Measurements from ENCODE around the gene HHATL. TPM values are rescaled to one million over a fixed set of nuclear protein-coding genes. Genes with fewer than 3 reads are reported as not detected.
A peak's percentile ranks its signal among the peaks of the same experiment; 100 is the strongest.

Gene HHATL
- total RNA-seq, 1 donor from 2014 or later, result 0.73 TPM

DNA sequence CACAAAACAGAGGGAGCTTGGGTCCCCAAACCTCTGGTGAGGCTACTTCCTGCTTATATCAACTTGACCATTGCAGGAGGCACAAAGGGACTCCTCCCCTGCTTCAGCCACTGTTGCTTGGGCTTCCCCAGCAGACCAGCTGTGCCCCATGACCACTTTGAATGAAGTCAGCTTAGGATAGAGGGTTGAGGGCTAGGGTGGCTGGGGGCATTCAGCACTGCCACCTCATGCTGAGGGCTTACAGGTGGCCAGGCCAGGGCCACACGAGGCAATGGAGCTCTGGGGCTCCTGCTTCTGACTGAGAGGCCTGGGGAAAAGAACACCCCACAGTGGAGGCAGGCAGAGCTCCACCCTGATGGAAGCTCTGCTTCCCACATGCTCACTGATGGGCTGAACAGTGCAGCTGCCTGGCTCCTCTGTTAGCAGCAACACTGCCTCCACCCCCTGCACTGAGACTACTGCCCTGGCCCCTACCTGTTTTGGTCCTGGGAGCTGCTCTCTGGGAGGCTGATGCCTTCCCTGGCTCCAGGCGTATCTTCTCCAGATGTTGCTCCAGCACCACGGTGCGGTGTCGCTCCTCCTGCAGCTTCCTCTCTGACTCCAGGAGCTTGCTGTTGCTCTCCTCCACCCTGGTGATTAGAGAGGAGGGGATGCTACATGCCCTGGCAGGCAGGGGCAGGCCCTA lies 10.2 kb upstream of the HHATL start:
- DNase-seq (ENCODE audit: low spot score), result no peak

DNA sequence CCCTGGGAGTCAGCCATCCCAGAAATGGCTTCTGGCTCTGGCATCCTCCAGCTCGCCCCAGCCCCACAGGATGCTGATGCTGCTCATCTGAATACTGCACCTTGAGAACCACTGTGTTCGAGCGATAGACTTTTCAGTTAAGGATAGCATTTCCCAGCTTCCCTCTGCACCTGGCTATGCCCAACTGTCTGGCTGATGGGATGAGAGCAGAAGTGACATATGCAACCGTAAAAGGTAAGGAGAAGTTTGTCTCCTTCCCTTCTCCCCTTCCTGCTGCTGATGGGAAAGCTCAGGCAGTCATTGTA lies 9.7 kb upstream of the HHATL start:
- peak; percentile 26 for DNase-seq (ENCODE audit: low spot score)

DNA sequence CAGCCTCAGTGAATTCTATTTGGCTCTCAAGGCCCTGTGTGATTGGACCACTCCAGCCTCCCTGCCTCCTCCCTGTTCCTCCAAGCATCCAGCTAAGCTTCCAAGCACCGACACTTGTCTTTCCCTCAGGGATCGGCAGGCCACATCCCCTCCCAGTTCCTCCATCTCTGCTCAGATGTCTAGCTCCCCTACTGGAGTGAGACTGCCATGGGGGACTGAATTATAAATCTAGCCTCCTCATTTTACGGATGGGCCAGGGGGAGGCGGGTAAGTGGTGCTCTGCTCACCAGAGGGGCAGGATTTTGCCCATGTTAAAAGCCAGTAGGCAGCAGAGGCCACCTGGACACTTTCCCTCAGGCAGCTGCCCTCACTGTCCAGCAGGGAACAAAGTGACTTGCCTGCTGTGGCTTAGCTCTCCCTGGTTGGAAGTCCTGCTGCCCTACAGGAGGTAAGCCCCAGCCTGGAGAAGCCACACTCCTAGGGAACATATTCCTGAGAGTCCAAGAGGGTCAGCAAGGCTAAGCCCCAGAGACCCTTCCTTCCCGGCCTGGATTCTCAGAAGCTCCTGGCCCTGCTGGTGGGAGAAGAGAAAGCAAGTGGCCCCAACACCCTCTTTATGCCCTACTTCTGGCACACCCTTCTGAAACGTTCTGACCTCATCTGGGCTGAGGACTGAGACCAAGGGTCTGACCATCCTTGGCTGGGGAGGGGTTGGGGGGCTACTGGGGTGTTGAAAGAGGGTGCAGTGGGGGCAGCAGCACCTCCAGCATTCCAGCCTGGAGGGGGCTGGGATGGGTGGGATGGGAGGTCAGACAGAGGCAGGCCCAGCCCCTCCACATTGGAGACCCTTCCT lies 9.1 kb upstream of the HHATL start:
- no peak for DNase-seq (ENCODE audit: low spot score)

DNA sequence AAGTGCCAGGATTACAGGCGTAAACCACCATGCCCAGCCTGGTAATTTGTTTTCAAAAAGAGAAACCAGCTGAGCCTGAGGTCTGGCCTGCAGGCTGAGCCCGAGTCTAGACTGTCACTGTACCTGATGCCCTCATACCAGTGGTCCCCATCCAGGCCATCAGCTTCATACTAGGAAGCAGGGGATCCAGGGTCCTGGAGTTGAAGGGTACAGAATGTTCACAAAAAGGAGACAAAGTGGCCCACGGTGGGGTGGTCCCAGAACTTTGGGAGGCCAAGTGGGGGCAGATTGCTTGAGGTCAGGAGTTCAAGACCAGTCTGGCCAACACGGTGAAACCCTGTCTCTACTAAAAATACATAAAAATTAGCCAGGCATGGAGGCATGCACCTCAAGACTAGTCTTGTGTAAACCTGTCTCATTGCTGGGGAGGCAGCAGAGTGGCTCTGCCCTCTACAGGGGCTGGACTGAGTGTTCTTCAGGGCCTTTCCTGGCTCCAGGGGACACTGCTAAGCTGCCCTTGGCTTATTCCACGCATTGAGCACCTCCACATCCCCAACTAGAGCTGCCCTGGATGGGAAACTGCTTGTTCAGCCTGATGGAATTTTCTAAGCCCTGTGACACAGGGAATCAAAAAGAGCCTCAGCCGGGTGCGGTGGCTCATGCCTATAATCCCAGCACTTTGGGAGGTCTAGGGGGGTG lies 7.9 kb upstream of the HHATL start:
- DNase-seq (ENCODE audit: low spot score), result peak; percentile 24

DNA sequence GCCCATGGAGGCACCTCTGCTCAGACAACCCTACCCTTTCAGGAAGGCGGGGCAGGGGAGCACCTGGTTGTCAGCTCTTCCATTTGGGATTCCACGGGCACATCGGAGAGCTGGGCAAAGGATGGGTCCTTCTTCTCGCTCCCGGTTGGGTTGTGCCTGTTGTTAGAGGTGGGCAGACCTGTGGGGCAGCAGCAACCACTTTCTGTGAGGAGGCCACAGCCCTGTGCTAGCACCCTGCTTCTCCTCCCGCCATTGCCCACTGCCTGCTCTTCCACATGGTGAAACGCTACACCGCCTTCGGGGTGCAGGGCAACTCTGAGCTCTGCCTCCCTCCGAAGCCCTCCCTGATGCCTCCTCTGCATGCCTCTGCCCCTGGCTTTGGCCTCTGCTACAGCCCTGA lies 7.0 kb upstream of the HHATL start:
- peak; percentile 15 for DNase-seq (ENCODE audit: low spot score)

DNA sequence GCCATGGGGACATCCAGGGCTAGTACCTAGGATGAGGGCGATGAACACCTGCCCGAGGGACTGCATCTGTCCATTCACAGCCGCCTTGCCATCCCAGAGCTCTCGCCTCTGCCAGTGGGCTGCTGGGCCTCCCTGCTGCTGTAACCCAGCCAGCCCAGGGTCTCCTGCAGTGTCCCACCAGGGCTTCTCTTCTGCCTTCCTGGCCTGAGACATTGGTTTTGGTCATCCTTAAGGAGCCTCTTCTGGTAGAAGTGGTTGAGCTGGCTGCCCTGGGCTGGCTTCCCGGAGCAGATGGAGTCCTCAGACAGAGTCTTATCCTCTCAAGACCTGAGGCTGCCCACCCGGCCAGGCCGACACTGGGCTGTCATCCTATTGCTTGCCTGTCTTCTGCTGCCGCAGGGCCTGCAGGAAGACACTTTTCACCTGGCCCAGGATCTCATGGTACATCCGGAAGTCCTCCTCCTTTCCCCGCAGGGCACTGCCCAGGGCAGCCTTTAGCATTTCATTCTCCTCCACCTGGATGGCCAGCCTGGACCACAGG lies 6.1 kb upstream of the HHATL start:
- peak; percentile 39 for DNase-seq (ENCODE audit: low spot score)

DNA sequence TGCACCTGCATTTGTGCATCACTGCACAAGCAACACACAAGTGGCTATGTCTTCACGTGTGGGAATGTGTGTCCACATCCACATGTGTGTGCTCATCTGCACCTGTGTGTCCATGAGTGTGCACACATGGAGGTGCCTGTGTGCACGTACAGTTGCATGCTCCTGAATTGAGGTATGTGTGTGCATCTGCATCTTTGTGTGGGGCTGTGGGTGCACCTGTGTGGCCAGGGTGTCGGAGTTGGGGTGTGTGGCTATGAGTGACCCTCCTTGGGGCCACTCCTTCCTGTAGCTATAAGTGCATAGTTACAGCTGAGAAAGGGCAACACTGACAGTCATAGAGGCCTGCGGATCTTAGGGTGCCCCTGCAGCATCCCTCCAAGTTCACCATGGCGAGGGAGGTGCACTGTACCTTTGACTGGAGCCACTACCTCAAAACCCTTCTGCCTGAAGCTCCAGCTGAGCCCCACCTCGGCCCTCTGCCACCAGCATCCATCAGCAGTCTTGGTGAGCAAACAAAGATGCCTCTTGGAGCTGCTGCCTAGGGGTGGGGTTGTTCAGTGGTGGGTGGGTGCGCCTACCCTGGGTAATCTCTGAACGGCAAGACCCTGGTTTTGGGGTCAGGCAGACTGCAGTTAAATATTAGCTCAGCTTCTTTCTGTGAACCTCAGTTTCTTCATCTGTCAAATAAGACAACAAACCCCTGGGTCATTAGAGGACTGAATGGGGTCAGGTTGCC lies 5.2 kb upstream of the HHATL start:
- DNase-seq (ENCODE audit: low spot score), result peak; percentile 31

DNA sequence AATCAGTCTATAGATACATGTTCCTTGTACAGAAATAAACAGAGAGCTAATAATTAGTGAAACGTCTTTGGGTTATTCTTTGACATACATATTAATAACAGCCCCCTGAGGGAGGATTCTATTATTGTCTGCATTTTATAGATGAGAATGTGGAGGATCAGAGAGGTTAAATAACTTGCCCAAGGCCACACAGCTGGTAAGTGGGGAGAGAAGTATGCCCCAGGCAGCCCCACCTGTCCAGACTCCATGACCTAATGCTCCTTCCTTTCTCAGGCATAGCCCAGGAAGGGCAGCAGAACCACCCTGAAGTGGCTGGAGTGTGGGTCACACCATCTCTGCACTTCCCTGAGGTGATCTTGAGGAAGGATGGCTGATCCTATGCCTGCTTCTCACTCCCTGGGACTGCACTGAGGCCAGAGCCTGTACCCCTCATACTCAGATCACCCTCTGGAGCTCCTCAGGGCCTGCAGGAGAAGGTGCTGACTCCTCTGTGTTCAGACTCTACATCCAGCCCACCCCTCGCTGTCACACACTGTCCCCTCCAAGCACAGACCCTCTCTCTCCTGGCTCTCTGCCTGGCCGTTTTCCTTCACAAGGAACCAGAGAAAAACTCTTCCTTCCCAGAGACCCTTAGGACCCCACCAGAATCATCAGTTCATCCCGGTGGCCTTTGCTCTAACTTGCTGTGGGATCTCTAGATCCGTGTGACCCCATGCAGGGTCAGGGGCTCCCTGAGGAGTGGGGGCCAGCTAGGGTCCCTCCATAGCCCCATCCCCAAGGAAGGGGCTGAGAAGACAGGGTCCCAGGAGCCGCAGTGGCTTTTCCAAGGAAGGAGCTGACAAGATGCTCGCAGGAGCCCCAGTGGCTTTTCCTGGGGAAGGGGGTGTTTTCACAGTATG lies 4.4 kb upstream of the HHATL start:
- DNase-seq (ENCODE audit: low spot score), result peak; percentile 23

DNA sequence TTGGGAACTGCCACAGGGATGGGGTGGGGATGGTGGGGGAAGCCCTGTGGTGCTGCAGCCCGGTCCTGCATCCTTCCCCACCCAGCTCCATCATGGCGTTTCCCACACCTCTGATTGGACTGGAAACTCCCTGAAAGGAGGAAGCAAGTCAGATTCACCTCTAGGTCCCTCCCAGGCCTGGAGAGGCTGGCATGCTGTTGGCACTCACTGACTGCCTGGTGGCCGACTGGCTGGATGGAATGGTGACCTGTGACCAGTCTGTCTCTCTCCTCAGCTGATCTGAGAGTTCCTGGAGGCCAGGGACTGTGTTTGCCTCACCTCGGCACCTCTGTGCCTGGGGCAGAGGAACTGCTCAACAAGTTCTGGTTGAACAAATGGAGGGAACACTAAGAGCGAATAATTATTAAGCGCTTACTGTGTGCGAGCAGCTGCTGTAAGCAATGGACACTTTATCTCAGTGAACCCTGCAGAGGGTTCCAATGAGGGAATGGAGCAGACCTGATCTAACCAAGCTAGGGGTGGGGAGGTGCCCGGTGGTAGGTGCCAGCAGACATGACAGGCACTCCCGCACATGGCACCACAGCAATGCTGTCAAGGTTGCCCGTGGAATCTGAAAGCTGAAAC lies 3.5 kb upstream of the HHATL start:
- peak; percentile 38 for DNase-seq (ENCODE audit: low spot score)

DNA sequence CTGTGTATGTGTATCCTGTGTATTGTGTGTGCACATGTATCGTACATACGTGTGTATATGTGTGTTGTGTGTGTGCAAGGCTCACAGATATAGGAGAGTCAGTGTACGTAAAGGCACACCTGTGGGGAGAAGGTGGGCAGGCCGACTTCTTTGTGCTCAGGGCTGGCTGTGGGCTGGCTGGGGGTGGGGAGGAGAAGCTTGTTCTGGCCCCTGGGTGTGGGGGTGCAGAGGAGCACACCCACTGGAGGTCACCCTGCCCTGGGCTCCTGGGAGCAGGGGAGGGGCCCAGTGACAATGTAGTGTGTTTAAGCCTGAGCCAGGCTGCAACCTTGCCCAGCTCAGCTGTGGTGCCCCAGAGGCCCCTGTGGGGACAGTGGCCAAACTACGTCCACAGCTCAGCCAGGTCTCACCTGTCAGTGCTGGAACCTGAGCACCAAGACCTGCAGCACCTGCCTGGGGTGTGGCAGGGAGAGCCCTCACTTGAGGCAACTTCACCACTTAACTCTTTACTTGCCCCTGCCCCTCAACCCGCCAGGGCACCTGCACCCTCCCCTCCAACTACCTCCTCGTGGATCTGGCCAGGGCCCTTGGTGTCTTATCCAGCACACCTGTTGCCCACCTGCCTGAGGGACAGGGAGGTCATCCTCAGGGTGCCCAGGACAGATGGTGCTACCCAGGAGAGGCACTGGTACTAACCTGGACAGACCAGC lies 2.6 kb upstream of the HHATL start:
- DNase-seq (ENCODE audit: low spot score), result peak; percentile 32

DNA sequence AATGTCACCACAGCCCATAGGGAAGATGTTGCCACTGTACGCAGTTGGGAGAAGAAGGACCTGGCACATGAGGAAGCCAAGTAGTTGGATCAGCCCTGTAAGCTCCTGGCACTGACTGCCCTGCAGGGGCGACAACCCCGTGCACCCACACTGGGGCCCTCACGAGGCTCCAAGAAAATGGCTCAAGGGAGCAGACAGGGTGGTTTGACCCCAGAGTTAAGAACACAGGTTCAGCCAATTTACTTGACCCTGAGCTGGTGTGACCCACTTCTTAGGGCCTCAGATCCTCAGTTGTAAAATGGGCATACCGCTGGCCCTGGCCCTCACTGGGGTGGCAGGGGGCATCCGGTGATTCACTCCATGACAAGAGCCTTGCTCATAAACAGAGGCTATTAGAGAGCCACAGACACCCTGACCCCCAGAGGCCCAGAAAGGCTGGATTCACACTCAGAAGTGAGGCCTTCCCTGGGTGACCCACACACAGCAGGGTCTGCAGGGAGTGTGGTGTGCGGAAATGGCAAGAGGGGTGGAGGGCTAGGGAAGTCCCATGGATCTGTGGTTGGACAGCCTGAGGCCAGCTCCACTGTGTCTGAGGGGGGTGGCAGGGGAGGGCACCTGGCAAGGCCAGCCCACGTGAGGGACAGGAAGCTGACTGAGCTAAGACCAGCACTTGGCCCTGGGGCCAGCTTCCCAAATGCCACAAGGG lies 1.7 kb upstream of the HHATL start:
- DNase-seq (ENCODE audit: low spot score), result peak; percentile 38

DNA sequence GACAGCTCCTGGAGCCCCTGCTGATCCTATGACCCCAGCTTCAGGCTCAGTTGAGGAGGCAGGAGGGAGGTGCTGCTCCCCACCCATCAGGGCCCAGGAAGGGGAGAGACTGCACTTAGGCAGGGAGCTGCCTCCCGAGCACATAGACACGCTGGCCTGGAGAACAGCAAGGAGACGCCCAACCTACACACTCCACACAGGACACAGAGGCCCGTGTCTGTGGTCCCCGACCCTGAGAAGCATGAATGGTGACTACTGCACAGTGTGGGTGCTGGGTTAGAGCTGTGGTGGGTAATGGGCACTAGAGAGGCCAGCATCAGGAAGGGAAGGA lies 1.1 kb upstream of the HHATL start:
- peak; percentile 23 for DNase-seq (ENCODE audit: low spot score)

DNA sequence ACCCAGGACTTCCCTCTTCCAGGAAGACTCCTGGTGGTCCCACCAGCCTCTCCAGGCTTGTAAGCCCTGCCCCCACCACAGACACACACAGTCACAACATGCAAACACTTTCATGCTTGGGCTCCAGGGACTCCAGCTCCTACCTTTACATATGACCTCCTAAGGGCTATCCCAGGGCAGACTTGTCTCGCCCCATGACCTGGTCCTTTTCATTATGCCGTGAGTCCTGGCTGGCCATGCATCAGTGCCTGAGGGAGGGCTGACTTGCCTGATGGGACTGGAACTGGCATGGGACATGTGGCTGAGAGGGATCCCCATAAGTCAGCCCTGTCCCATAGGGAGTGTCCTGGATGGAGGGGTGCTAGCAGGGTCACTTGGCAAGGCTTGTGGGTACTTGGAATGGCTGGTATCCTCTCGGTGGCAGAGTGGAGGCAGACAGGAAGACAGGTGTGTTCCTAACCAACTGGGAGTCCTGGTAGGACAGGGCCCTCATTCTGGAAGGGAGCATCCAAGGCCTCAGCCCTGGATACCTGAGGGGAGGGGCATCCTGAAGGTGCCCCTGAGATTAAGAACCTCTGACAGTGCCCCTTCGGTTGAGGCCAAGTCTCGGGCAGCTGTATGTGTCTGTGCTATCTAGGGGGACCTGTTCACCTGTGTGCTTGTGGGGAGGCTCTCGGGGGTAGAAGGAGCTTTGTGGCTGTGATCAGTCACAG lies 540 bp upstream of the HHATL start:
- peak; percentile 36 for DNase-seq (ENCODE audit: low spot score)

DNA sequence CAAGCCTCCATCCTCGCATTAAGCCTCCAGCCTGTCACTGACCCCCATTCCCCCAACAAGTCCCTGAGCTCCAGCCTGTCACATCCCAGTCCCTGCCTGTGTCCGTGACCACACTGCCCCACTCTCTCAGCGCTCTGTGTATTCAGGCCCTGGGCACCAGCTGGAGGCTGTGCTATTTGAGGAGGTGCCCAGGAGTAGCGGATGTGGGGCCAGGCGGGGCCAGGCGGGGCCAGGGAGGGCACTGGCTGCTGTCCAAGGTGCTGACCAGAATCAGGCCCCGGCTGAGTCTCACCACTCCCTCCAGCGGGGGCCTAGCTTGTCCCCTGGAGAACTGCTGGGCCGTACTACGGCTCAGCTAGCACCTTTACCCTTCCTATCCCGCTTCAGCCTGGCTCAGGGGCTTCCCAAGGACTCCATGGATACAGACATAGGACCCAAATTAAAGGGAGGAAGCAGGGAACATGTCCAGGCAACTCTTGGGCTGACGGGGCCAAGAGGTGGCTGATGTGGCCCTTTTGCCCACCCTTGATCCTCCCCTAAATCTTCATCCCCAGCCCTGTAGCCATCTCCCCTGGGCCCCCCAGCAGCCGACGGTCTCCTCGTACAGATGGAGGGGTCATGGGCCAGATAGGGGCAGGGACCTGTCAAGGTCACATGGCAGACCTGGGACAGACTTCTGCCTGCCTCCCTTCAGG lies 1.1 kb downstream of the HHATL start:
- peak; percentile 62 for DNase-seq (ENCODE audit: low spot score)

DNA sequence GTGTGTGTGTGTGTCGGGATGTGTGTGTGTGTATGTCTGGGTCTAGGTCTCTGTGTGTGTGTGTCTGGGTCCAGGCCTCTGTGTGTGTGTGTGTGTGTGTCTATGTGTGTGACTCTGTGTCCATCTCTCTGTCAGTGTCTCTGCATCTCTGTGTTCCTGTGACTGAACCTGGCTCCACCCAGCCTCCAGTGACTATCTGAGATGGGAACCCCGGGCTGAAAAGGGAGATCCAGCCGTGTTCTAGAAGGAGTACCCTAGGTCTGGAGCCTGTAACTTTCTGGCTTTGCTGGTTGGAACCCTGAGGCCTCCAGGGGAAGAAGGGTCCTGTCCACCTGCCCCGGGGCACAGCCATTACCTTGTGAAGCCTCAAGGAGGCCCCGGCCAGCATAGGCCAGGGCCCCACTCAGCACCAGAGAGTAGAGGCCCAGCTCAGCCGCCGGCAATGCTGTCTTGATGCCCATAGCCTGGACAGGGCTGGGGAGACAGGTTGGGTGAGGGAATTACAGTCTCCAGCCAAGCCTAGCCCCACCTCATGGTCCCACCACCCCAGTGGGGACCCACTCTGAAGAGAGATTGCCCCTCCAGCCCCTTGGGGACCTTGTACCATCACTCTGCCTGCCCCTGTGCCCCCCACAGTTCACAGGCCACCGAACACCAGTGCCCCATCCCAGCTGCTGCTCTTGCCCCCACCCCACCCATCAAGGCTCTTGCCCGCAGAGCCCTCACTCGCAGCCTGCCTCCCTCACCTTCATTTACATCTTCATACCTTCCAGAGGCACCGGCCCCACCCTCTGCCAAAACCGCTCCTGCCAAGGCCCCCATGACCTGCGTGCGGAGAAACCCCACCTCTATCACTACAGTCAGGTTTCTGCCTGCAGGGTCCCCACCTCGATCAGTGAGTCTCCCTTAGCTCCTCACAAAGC lies 2.0 kb downstream of the HHATL start:
- peak; percentile 38 for DNase-seq (ENCODE audit: low spot score)

DNA sequence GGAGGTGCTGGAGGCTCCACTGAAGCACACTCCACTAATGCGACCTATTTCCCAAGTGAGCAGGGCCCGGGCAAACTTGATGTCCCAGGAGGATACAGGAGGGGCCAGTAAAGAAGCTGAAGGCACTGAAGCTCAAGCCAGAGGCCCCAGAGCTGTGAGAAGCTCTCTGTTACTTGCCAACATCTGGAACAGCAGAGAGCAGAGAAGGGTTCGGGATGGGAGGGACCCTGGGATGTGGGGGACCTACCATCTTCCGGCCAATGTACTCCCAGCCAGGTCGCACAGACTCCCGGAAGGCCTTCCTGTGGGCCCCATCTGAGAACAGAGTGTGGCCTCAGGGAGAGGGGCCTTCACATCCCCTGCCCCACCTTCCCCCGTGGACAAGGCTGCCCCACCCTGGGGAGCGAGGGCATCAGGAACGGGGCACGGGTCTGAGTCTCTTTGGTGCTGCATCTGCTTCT lies 3.1 kb downstream of the HHATL start:
- DNase-seq (ENCODE audit: low spot score), result peak; percentile 18

DNA sequence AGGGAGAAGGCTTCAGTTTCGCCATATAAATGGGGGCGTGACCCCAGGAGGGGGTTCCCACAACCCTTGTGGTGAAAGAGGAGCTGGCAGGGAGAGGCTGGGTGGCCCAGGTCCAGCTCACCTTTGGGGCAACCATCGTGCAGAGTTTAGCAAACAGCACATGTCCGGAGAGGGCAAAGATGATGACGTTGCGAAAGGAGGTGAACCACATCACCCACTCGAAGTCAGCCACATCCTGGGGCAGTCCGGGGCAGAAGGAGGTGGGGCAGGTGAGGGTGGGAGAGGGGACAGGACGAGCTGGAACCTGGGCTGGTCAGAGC lies 3.7 kb downstream of the HHATL start:
- DNase-seq (ENCODE audit: low spot score), result peak; percentile 41

Measured in ureter (tissue), 1 donor.